Ecto neural progenitor cell (in vitro differentiated cells): ENCODE data around the gene SH2D6.
A peak's percentile ranks its signal among the peaks of the same experiment; 100 is the strongest.

Experiments used
- DNase-seq: peaks from one replicate; pipeline ENCODE4 v3.0.0-alpha.2; 2018; ENCODE audit warnings: low spot score

The SH2D6 gene

GRCh38 chr2:85439986-85440385, 21.5 kb downstream of the SH2D6 start:
- DNase-seq, result no peak

GRCh38 chr2:85440729-85441128, 22.2 kb downstream of the SH2D6 start:
- no peak for DNase-seq

DNA sequence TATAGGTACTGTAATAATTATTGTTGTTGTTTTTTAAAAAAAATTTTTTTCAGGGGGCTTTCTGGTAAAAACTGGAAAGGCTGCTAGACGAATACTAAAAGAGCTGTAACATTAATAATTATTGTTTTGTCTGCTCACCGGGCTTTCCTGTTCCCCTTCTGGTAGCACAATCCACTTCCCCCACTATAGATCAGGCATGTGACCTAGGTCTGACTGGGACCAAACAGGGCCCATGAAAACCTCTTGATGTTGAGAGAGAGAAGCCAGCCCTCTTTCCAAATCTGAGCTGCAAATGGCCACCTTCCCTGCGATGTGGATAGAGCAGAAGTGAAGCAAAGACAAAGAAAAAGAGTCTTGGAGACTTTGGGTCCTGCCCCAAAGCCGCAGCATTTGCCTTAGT, 23.4 kb downstream of the SH2D6 start:
- no peak for DNase-seq

- no peak for DNase-seq
These were observed 26.2 kb downstream of the SH2D6 start for GRCh38 chr2:85444629-85445172.

GRCh38 chr2:85445316-85446295, 27.1 kb downstream of the SH2D6 start:
- no peak for DNase-seq

DNA sequence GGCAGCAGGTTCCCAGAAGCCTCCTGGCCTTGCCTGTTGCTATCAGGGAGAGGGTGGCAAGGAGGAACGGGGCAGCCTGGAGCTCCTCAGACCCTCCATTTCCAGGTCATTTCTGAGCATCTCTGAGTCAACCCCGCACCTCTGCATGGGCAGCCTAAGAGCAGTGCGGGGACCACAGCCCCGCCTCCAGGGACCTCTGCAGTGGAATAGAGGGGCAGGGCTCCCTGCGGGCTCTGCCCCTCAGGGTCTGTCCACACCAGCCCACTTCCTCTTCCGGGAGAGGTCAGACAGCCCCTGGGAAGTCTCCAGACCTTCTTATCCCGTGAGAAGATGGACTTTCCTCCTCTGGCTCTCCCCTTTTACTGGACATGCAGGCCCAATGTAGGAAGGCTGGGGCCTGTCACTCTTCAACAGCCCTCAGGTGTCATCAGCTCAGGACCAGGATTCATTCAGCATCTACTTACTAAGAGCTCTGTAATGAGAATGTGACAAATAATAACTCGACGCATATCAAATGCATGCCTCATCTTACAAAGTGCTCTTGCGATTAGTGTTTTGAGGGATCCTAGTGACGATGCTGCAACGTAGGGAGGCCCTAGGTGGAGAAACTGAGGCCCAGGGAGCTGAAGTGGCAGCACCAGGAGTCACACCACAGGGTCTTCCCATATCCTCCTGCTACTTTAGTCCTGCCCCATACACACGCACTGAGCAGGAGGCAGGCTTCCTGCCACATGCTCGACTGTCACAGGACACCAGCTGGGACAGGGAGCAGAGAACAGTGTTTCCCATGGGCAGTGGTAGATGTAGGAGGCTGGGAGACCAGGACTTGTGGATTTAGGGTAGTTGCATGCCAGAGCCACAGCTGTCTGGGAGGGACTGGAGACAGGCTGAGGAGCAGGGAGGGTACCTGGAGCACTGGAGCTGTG, 28.0 kb downstream of the SH2D6 start:
- DNase-seq, result no peak

DNA sequence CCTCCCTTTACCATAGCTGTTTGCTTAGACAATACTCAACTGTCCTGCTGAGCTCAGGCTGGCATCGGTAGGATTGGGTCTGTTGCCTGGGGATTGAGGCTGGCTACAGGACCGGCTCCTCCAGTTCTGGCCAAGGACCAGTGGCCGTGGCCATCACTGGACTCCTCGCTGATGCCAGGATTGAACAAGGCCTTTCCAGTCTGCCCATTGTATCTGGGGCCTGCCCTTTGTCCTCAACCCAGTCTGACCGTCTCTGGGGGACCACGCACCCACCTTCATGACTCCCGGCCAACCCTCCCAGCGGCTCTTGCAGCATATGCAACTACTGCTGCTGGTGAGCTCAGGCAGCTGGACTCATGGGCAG, 28.7 kb downstream of the SH2D6 start:
- no peak for DNase-seq

- DNase-seq, result no peak
These were observed 30.1 kb downstream of the SH2D6 start for GRCh38 chr2:85448461-85449213.

GRCh38 chr2:85449214-85449588, 30.7 kb downstream of the SH2D6 start:
- DNase-seq, result no peak

GRCh38 chr2:85452237-85452636, 33.7 kb downstream of the SH2D6 start:
- DNase-seq, result no peak

- DNase-seq, result no peak
These were observed 35.1 kb downstream of the SH2D6 start for GRCh38 chr2:85453571-85453970.

DNA sequence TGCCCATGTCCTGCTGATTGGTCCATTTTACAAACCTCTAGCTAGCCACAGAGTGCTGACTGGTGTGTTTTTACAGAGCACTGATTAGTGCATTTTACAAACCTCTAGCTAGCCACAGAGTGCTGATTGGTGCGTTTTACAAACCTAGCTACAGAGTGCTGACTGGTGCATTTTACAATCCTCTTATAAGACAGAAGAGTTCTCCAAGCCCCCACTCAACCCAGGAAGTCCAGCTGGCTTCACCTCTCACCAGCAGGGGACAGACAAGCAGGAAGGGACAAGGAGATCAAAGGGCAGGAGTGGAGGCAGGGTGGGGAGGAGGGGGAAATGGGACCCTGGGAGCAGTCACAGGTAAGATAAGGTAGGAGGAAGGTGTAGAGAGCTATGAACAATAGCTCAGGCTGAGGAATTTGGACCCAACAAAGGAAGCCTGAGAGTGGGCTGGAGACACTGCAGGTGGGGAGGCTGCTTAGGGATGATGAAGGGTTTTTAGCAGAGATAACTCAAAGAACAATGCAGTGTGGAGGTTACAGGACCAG, 37.1 kb downstream of the SH2D6 start:
- no peak for DNase-seq

DNA sequence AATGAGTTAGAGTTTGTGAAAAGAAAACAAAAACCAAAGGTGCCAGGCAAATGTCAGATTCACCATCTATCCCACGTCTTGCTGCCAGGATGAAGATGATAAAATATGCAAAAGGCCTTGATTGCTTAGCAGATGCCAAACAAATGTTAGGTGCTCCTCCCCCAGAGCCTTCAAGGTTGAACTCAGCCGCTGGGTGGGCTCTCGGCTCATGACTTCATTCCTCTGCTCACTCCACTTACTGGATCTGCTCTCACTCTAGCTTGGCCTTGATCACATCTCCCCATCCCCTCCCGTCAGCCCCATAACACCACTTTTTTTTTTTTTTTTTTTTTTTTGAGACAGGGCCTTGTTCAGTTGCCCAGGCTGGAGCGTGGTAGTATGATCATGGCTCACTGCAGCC, 38.5 kb downstream of the SH2D6 start:
- no peak for DNase-seq

DNA sequence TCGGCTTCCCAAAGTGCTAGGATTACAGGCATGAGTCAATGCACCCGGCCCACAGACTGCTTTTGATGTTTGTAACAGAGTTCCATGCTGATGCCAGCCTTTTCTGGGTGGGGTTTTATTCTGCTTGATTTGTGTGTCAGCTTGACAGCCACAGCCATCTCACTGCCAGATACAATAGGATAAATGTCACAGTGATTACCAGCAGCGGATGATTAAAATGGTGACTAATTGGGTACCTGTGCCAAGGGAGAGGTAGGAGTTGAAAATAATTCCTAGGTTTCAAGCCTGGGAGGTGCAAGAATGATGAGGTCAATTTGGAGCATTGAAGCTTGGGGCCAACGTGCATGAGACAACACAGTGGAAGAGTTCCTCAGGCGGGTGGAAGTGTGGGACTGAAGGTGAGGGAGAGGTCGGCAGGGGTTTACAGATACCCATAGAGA, 39.4 kb downstream of the SH2D6 start:
- DNase-seq, result no peak

DNA sequence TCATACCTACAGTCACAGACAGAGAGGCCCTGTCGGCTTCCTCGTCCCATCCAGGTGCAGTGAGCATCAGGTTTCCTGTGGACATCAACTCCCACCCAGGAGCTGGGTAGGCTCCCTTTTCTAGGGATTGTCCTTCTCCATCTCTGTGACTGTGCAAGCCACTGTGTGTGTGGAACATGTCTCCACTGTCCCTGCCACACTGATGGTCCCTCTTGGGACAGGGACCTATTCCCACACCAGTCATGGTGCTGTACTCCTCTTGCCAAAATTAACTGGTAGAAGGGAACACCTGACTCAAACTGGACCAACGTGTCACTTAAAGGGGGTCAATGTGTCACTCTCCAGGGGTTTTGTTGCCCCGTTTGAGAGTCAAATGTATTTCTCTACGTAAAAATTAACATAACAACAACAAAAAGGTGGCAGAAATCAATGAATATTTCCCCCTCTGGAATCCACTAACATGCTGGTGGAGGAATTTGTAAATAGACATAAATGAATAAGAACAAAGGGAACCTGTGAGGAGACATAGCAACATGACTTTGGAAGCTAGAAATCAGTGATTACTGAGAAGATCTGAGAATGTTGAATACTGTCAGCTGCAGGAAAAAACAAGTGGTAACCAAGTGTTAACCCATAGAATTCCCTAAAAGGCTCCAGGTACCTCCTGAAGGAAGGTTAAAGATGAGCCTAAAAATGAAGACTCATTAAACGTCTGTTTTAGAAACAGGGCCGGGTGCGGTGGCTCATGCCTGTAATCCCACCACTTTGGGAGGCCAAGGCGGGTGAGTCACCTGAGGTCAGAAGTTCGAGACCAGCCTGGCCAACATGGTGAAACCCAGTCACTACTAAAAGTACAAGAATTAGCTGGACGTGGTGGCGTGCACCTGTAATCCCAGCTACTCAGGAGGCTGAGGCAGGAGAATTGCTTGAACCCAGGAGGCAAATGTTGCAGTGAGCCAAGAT, 40.4 kb downstream of the SH2D6 start:
- DNase-seq, result no peak

DNA sequence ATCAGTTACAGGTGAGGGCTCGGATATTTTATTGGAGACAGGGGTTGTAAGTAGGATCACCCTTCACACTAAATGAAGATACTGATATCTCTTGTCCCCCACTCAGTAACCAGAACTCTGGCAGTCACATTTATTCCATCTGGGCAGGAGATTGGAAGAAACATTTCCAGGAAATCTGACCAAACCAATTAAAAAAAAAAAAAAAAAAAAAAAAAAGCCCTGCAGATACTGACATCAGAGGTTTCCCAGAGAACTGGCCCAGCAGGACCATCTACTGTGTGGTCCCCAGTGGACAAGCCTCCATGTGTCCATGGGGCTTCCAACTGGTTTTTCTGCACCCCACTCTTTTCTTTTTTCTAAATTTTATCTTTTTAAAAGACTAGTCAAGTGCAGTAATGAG, 41.3 kb downstream of the SH2D6 start:
- DNase-seq, result no peak

DNA sequence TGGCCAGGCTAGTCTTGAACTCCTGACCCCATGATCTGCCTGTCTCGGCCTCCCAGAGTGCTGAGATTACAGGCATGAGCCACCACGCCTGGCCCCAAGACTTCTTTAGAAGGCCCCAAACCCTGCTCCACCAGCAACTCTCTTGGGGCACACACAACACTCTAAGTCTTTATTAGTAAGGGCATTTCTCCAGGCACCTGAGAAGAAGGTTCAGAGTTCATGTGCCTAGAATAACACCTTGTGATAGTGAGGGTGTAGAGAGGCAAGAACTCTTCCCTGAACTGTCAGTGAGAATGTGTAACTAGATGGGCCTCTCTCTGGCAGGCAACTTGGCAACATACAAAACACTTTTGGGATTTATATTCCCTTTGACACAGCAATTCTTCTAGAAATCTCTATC, 43.8 kb downstream of the SH2D6 start:
- no peak for DNase-seq

- DNase-seq, result no peak
These were observed 49.7 kb downstream of the SH2D6 start for GRCh38 chr2:85468096-85468703.

DNA sequence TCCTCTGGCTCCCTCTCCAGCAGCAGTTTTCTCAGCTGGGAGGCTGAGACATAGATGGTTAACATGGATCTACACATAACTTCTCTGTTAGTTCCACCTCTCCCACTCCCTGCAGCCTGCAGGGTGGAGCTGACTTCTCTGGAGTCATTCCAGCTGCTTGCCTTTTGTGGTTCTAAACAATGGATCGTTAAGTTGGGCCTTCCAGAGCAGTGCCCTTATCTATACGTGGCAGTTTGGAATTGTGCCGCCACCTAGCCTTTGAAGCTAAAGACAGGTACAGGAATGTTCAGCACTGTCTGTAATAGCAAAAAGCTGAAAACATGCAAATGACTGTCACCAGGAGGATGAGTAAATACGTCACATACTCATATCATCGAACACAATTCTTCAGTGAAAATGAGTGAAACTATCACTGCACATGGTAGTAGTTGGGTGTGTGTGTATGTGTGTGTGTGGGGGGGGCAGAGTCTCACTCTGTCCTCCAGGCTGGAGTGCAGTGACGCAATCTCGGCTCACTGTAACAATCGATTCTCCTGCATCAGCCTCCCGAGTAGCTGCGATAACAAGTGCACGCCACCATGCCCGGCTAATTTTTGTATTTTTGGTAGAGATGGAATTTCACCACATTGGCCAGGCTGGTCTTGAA, 50.3 kb downstream of the SH2D6 start:
- peak; percentile 50 for DNase-seq
